Epithelial cell of proximal tubule (primary cell): ENCODE data around the gene GHDC. TPM values are rescaled to one million over a fixed set of nuclear protein-coding genes. Genes with fewer than 3 reads are reported as not detected.

ENCODE experiments used
- DNase-seq: peaks from one replicate; pipeline ENCODE4 v3.0.0-alpha.2; 2011; ENCODE audit warnings: low read depth
- H3K4me3 ChIP-seq: 2 replicates; pipeline ENCODE4 v1.5.1; 2011; ENCODE audit warnings: low read depth, mild to moderate bottlenecking, low read length
- total RNA-seq: library from RNA; depleted of rRNA; stranded (reverse); fragments of >200 nt; gene quantifications from 2 replicates; pipeline ENCODE4 v1.2.3, GENCODE V29; 2015
- TF ChIP-seq, protein P1 (sequence below): conservative IDR thresholded peaks from 2 replicates; pipeline ENCODE4 v1.5.1; 2012; ENCODE audit warnings: low read depth, mild to moderate bottlenecking, low read length

Gene GHDC
- total RNA-seq, 1 donor from 2014 or later, result 17.4 TPM

DNA sequence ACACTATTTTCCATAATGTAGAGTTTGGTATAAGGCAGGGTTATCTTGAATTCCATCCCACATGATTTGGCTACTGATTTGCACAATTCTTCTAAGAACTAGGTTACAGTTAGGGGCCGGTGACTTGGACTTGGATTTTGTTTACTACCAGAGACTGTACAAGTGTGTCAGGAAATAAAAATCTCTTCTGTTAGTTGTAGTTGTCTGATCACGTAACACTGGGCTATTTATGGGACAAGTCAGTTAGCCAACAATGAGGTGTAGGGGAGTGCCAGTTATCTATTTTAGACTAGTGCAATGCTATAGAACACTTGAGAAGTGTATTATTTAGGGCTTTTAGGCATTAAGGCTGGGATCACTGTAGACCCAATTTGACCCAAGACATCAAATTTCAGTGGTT lies 39.7 kb upstream of the GHDC start:
- no peak for DNase-seq
- TF ChIP-seq, protein P1, sequence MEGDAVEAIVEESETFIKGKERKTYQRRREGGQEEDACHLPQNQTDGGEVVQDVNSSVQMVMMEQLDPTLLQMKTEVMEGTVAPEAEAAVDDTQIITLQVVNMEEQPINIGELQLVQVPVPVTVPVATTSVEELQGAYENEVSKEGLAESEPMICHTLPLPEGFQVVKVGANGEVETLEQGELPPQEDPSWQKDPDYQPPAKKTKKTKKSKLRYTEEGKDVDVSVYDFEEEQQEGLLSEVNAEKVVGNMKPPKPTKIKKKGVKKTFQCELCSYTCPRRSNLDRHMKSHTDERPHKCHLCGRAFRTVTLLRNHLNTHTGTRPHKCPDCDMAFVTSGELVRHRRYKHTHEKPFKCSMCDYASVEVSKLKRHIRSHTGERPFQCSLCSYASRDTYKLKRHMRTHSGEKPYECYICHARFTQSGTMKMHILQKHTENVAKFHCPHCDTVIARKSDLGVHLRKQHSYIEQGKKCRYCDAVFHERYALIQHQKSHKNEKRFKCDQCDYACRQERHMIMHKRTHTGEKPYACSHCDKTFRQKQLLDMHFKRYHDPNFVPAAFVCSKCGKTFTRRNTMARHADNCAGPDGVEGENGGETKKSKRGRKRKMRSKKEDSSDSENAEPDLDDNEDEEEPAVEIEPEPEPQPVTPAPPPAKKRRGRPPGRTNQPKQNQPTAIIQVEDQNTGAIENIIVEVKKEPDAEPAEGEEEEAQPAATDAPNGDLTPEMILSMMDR, result no peak
- no peak overlapping the region for H3K4me3 ChIP-seq

DNA sequence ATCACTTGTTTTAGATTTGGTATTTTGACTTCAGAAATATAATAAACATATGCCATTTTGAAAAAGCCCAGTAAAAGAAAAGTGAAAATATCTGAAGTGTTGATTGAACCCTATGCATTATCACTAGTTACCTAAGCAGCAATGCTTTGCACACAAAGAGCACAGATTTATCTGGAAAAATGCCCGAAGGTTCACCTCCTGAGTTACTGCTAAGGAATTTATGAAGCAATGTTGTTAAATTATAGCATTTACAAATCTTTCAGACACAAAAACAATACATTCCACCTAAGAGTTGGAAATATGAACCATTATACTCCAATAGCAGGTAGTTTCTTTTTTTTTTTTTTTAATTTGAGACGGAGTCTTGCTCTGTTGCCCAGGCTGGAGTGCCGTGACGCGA lies 38.9 kb upstream of the GHDC start:
- DNase-seq, result no peak
- H3K4me3 ChIP-seq, result no peak overlapping the region
- TF ChIP-seq, protein P1, result no peak

DNA sequence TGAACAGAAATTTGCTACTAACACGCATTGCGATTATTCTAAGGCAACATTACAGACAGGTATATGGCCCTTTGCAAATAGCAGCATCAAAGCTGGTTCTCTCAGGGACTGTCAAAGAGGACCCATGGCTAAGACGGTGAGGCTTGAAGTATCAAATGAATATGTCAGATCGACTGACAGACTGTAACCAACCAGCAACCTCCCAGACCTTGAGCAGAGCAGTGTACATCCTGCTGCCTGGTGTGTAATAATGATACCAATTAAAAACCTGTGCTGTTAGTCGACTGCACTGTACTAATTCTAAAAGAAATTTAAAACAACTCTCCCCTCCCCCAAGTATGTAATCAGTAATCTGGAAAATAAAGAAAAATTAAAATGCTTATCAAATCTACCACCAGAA lies 35.9 kb upstream of the GHDC start:
- no peak for DNase-seq
- H3K4me3 ChIP-seq, result no peak overlapping the region
- TF ChIP-seq, protein P1, result no peak

DNA sequence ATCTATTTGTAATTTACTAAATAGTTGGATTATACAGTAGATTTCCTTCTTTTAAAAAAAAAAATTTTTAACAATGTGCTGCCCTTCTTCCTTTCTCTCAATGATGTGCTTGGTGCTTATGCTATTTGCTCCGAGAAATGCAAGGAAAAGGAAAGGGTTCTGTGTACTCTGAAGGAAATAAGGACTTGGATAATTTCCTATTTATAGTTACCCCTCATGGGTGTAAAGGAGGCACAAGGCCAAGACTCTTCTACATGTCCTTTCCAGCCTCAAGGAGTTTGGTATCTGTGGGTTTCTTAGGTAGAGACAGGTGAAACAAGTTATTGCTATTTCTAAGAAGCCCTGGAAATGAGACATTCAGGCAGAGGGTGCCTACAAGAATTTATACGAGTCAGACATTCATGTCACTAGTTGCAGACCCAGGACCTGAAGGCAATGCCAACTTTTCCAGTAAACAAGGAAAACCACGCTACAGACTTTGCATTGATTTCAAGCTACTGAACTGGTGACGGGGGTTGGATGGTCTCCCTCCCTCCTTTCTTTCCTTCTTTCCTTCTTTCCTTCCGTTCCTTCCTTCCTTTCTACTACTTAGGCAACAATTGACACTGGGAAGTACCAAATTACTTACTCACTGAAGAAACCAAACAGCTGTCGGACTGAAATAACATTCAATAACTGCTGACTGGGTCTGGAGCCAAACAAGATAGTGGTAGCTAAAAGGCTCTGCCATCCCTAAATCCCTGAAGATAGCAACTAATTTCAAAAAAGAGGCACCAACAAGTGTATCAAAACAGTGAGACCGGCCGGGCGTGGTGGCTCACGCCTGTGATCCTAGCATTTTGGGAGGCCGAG lies 33.8 kb upstream of the GHDC start:
- TF ChIP-seq, protein P1, result no peak
- DNase-seq, result no peak
- H3K4me3 ChIP-seq, result no peak overlapping the region

DNA sequence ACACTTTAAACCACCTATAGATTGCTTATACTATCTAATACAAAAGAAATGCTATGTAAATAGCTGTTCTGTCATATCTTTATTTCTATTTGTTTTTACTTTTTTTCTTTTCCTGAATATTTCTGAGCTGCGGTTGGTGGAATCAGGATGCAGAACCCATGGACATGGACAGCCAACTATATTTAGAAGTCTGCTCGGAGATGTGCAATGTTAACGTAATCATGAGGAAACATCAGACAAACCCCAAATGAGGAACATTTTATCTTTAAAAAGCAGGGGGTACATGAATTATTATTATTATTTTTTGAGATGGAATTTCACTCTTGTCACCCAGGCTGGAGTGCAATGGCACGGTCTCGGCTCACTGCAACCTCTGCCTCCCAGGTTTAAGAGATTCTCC lies 31.4 kb upstream of the GHDC start:
- no peak for DNase-seq
- TF ChIP-seq, protein P1, result no peak

DNA sequence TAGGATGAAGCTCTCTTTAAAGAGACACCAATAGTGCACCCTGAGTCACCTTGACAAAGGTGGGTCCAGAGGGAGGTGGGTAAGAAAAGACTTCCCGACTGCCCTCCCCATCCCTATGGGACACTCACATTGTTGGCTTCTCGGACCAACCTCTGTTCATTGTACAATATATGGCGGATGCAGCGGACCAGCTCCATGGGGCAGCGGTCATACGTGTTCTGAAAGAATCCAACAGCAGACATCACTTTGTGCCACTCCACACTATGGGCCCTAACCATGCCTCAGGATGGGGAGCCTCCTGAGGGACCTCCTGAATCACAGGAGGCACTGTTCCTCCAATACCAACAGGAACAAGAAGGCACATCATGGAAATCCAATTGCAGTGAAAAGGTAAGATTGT lies 30.4 kb upstream of the GHDC start:
- H3K4me3 ChIP-seq, result no peak overlapping the region
- DNase-seq, result no peak
- TF ChIP-seq, protein P1, result no peak

More for the DNA sequence above, 31.4 kb upstream of the GHDC start:
- no peak overlapping the region for H3K4me3 ChIP-seq
